ENCODE measurements around the gene TPP2. TPM values are rescaled to one million over a fixed set of nuclear protein-coding genes. Genes with fewer than 3 reads are reported as not detected.

TPP2 gene
- polyA plus RNA-seq, 1 donor from 2014 or later: 45.4 TPM

DNA sequence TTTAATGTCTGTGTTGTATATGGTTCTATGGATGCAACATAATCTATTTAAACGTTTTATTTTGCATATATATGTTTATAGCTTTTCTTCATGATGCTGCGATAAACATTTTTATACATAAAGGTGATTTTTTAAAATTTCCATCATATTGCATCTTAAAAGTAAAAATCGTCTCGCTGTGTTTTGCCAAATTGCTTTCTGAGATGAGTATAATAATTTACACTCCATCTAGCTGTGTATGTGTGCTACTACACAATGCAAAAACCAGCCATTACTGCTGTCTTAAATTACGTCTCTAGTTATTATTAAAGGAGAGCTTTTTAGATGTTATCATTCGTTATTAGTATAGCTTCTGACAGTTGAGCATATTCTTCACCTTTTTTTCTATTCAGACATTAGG is 60.8 kb downstream of the TPP2 start:
- TF ChIP-seq MXI1 (conservative IDR thresholded peaks at IDR 0.05; ENCODE audit: poor library complexity, severe bottlenecking) (no peak), EZH2 (IDR thresholded peaks at IDR 0.05; ENCODE audit: borderline replicate concordance, insufficient read depth, low read length, poor library complexity, severe bottlenecking) (no peak), TAF1 (IDR thresholded peaks at IDR 0.05; ENCODE audit: low read depth) (no peak), REST (IDR thresholded peaks at IDR 0.05; ENCODE audit: borderline replicate concordance) (no peak), CTCF (IDR thresholded peaks at IDR 0.05; ENCODE audit: poor library complexity, severe bottlenecking) (no peak), POLR2AphosphoS5 (IDR thresholded peaks at IDR 0.05) (no peak), EP300 (conservative IDR thresholded peaks at IDR 0.05; ENCODE audit: poor library complexity, severe bottlenecking) (no peak), SMC3 (conservative IDR thresholded peaks at IDR 0.05; ENCODE audit: poor library complexity) (no peak), RAD21 (conservative IDR thresholded peaks at IDR 0.05) (no peak)
- Histone ChIP-seq H3K4me2 (ENCODE audit: low read length) (no peak overlapping the region), H3K4me3 (ENCODE audit: low read length) (no peak overlapping the region), H3K36me3 (ENCODE audit: insufficient read depth, low read length) (no peaks in the 10 kb centered on the region), H3K9me3 (ENCODE audit: low read length) (peaks cover 5% of the 10 kb centered on the region), H3K27me3 (ENCODE audit: insufficient read depth, low read depth, low read length) (no peaks in the 10 kb centered on the region), H3K79me2 (replicated peaks; ENCODE audit: insufficient read depth, low read length) (no peaks in the 10 kb centered on the region), H3K27ac (ENCODE audit: low read length) (no peak overlapping the region), H3K9ac (ENCODE audit: low read length) (no peak overlapping the region), H3K9me2 (ENCODE audit: insufficient read depth, low read length) (no peaks in the 10 kb centered on the region), H3F3A (ENCODE audit: insufficient read depth, low read length, poor library complexity, severe bottlenecking) (no peaks in the 10 kb centered on the region), H4K20me1 (ENCODE audit: insufficient read depth) (no peaks in the 10 kb centered on the region), H2AFZ (ENCODE audit: low read depth, low read length) (no peak overlapping the region)

DNA sequence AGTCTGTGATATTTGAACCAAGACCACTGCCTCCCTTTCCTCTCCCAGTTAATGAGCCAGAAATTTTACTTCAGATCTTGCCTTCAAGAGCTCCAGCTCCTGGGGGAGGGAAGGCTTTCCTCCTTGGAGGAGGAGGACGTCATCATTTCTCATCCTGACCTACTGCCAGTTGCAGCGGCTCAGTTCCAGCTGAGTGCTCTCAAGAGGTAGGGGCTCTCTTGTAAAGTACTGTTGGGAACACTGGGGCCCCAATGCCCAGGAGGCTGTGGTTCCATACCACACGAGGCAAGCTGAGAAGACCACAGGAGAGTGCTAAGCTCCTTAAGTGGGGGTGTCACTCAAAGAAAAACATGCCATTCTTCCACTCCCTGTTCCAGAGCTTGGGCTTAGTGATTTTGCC is 61.9 kb downstream of the TPP2 start:
- Histone ChIP-seq H3K9ac (ENCODE audit: low read length) (no peak overlapping the region), H3K27me3 (ENCODE audit: insufficient read depth, low read depth, low read length) (no peaks in the 10 kb centered on the region), H3K4me2 (ENCODE audit: low read length) (no peak overlapping the region), H3K79me2 (replicated peaks; ENCODE audit: insufficient read depth, low read length) (no peaks in the 10 kb centered on the region), H4K20me1 (ENCODE audit: insufficient read depth) (no peaks in the 10 kb centered on the region), H2AFZ (ENCODE audit: low read depth, low read length) (no peak overlapping the region), H3K9me3 (ENCODE audit: low read length) (peaks cover 5% of the 10 kb centered on the region), H3K4me3 (ENCODE audit: low read length) (no peak overlapping the region), H3K27ac (ENCODE audit: low read length) (no peak overlapping the region), H3K36me3 (ENCODE audit: insufficient read depth, low read length) (no peaks in the 10 kb centered on the region), H3K9me2 (ENCODE audit: insufficient read depth, low read length) (no peaks in the 10 kb centered on the region), H3F3A (ENCODE audit: insufficient read depth, low read length, poor library complexity, severe bottlenecking) (no peaks in the 10 kb centered on the region)
- no peak for TF ChIP-seq REST (IDR thresholded peaks at IDR 0.05; ENCODE audit: borderline replicate concordance)
- no peak for TF ChIP-seq SMC3 (conservative IDR thresholded peaks at IDR 0.05; ENCODE audit: poor library complexity)
- TF ChIP-seq EP300 (conservative IDR thresholded peaks at IDR 0.05; ENCODE audit: poor library complexity, severe bottlenecking): no peak
- TF ChIP-seq MXI1 (conservative IDR thresholded peaks at IDR 0.05; ENCODE audit: poor library complexity, severe bottlenecking): no peak
- TF ChIP-seq POLR2AphosphoS5 (IDR thresholded peaks at IDR 0.05): no peak
- TF ChIP-seq RAD21 (conservative IDR thresholded peaks at IDR 0.05): no peak

All from neural cell (in vitro differentiated cells).